ENCODE measurements around the gene FAM98A.

Gene FAM98A

GRCh38 chr2:33634261-33634910 lies 35.3 kb upstream of the FAM98A start:
- no peaks in the 10 kb centered on the region for H3K4me1 ChIP-seq (ENCODE audit: control insufficient read depth in 2 of 2, insufficient read depth in 1 of 2, low read depth in 1 of 2, low read length in 2 of 2)
- H3K9me3 ChIP-seq (replicated peaks in 1 of 2; ENCODE audit: control insufficient read depth in 2 of 2, insufficient read depth in 1 of 2, low read depth in 1 of 2, low read length in 2 of 2) = no peaks in the 10 kb centered on the region
- H3K14ac ChIP-seq (ENCODE audit: low read length) = no peak overlapping the region
- H2AFZ ChIP-seq (ENCODE audit: low read length) = no peak overlapping the region
- no peak overlapping the region for H3K9ac ChIP-seq (ENCODE audit: low read depth, low read length, poor library complexity)
- no peak overlapping the region for H4K91ac ChIP-seq (ENCODE audit: low read depth, low read length, poor library complexity)
- no peak overlapping the region for H3K4me3 ChIP-seq (ENCODE audit: low read length in 2 of 2)
- no peak overlapping the region for H4K8ac ChIP-seq (ENCODE audit: low read depth, low read length)
- H2BK5ac ChIP-seq (ENCODE audit: low read length) = no peak overlapping the region
- H3K18ac ChIP-seq (ENCODE audit: low read length) = no peak overlapping the region
- H3K4ac ChIP-seq (ENCODE audit: low read length) = no peak overlapping the region
- no peaks in the 10 kb centered on the region for H3K36me3 ChIP-seq (replicated peaks in 1 of 2; ENCODE audit: control insufficient read depth in 2 of 2, insufficient read depth in 2 of 2, low read length in 2 of 2)
- no peak overlapping the region for H3K27ac ChIP-seq (replicated peaks; ENCODE audit: low read length)
- DNase-seq (ENCODE audit: low spot score) = no peak
- WGBS, 2 donors (ENCODE audit: extremely low coverage in 2 of 2, insufficient read length in 2 of 2, insufficient replicate concordance in 1 of 2) = no CpG with 5 or more reads among the region's 4 CpGs
- no peak overlapping the region for H2BK120ac ChIP-seq (ENCODE audit: low read depth, low read length)
- no peak overlapping the region for H2BK12ac ChIP-seq (ENCODE audit: low read length)
- H3K79me1 ChIP-seq (ENCODE audit: low read depth, low read length) = no peaks in the 10 kb centered on the region
- H3K23ac ChIP-seq (ENCODE audit: low read depth, low read length, poor library complexity) = no peak overlapping the region
- no peak overlapping the region for H2BK15ac ChIP-seq (ENCODE audit: low read length)
- H3K27me3 ChIP-seq (ENCODE audit: control insufficient read depth in 3 of 3, insufficient read depth in 3 of 3, low read depth in 1 of 3, low read length in 3 of 3) = no peaks in the 10 kb centered on the region
- H3K4me2 ChIP-seq (ENCODE audit: insufficient read depth, low read length, poor library complexity, severe bottlenecking) = no peak overlapping the region
- no peak overlapping the region for H2AK5ac ChIP-seq (ENCODE audit: low read depth, low read length)

GRCh38 chr2:33633315-33633714 lies 34.2 kb upstream of the FAM98A start:
- H3K4ac ChIP-seq (ENCODE audit: low read length) = no peak overlapping the region
- no peak overlapping the region for H2BK12ac ChIP-seq (ENCODE audit: low read length)
- no peak overlapping the region for H3K27ac ChIP-seq (replicated peaks; ENCODE audit: low read length)
- H4K8ac ChIP-seq (ENCODE audit: low read depth, low read length) = no peak overlapping the region
- H3K36me3 ChIP-seq (replicated peaks in 1 of 2; ENCODE audit: control insufficient read depth in 2 of 2, insufficient read depth in 2 of 2, low read length in 2 of 2) = no peaks in the 10 kb centered on the region
- H3K4me2 ChIP-seq (ENCODE audit: insufficient read depth, low read length, poor library complexity, severe bottlenecking) = no peak overlapping the region
- no peaks in the 10 kb centered on the region for H3K79me1 ChIP-seq (ENCODE audit: low read depth, low read length)
- H3K4me3 ChIP-seq (ENCODE audit: low read length in 2 of 2) = no peak overlapping the region
- DNase-seq (ENCODE audit: low spot score) = no peak
- no peak overlapping the region for H2BK120ac ChIP-seq (ENCODE audit: low read depth, low read length)
- H3K4me1 ChIP-seq (ENCODE audit: control insufficient read depth in 2 of 2, insufficient read depth in 1 of 2, low read depth in 1 of 2, low read length in 2 of 2) = no peaks in the 10 kb centered on the region
- WGBS, 2 donors (ENCODE audit: extremely low coverage in 2 of 2, insufficient read length in 2 of 2, insufficient replicate concordance in 1 of 2) = no CpG with 5 or more reads among the region's 2 CpGs
- H2BK5ac ChIP-seq (ENCODE audit: low read length) = no peak overlapping the region
- no peak overlapping the region for H3K14ac ChIP-seq (ENCODE audit: low read length)
- H3K27me3 ChIP-seq (ENCODE audit: control insufficient read depth in 3 of 3, insufficient read depth in 3 of 3, low read depth in 1 of 3, low read length in 3 of 3) = no peaks in the 10 kb centered on the region
- H4K91ac ChIP-seq (ENCODE audit: low read depth, low read length, poor library complexity) = no peak overlapping the region
- no peak overlapping the region for H2BK15ac ChIP-seq (ENCODE audit: low read length)
- H3K18ac ChIP-seq (ENCODE audit: low read length) = no peak overlapping the region
- H3K9ac ChIP-seq (ENCODE audit: low read depth, low read length, poor library complexity) = no peak overlapping the region
- no peak overlapping the region for H2AFZ ChIP-seq (ENCODE audit: low read length)
- no peaks in the 10 kb centered on the region for H3K9me3 ChIP-seq (replicated peaks in 1 of 2; ENCODE audit: control insufficient read depth in 2 of 2, insufficient read depth in 1 of 2, low read depth in 1 of 2, low read length in 2 of 2)
- no peak overlapping the region for H3K23ac ChIP-seq (ENCODE audit: low read depth, low read length, poor library complexity)
- H2AK5ac ChIP-seq (ENCODE audit: low read depth, low read length) = no peak overlapping the region

DNA sequence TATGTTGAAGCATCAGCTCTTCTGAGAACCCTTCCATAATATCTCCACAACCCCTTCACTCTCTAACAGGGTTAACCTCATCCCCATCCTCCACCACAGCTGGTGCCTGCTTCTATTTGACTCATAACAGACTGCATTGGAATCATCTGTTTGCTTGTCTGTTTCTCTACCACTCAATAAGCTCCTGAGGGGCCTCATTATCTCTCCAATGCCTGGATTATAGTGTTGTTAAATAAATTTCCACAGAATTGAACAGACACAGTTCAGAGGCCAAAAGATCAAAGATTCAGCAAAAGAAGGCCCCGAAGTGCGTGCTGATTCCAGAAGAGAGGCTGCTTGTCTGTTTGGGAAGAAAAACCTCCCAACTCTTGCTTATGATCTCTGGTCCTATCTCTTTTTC lies 33.7 kb upstream of the FAM98A start:
- WGBS, 2 donors (ENCODE audit: extremely low coverage in 2 of 2, insufficient read length in 2 of 2, insufficient replicate concordance in 1 of 2) = no CpG with 5 or more reads among the region's 2 CpGs
- no peaks in the 10 kb centered on the region for H3K9me3 ChIP-seq (replicated peaks in 1 of 2; ENCODE audit: control insufficient read depth in 2 of 2, insufficient read depth in 1 of 2, low read depth in 1 of 2, low read length in 2 of 2)
- H3K4me2 ChIP-seq (ENCODE audit: insufficient read depth, low read length, poor library complexity, severe bottlenecking) = no peak overlapping the region
- no peak overlapping the region for H3K27ac ChIP-seq (replicated peaks; ENCODE audit: low read length)
- no peaks in the 10 kb centered on the region for H3K36me3 ChIP-seq (replicated peaks in 1 of 2; ENCODE audit: control insufficient read depth in 2 of 2, insufficient read depth in 2 of 2, low read length in 2 of 2)
- H2BK5ac ChIP-seq (ENCODE audit: low read length) = no peak overlapping the region
- no peak overlapping the region for H2AK5ac ChIP-seq (ENCODE audit: low read depth, low read length)
- no peak overlapping the region for H3K18ac ChIP-seq (ENCODE audit: low read length)
- H3K14ac ChIP-seq (ENCODE audit: low read length) = no peak overlapping the region
- no peak overlapping the region for H2BK12ac ChIP-seq (ENCODE audit: low read length)
- H3K23ac ChIP-seq (ENCODE audit: low read depth, low read length, poor library complexity) = no peak overlapping the region
- no peaks in the 10 kb centered on the region for H3K79me1 ChIP-seq (ENCODE audit: low read depth, low read length)
- DNase-seq (ENCODE audit: low spot score) = no peak
- H2AFZ ChIP-seq (ENCODE audit: low read length) = no peak overlapping the region
- H4K8ac ChIP-seq (ENCODE audit: low read depth, low read length) = no peak overlapping the region
- H2BK15ac ChIP-seq (ENCODE audit: low read length) = no peak overlapping the region
- H3K4ac ChIP-seq (ENCODE audit: low read length) = no peak overlapping the region
- H3K4me1 ChIP-seq (ENCODE audit: control insufficient read depth in 2 of 2, insufficient read depth in 1 of 2, low read depth in 1 of 2, low read length in 2 of 2) = no peaks in the 10 kb centered on the region
- no peak overlapping the region for H2BK120ac ChIP-seq (ENCODE audit: low read depth, low read length)
- H3K9ac ChIP-seq (ENCODE audit: low read depth, low read length, poor library complexity) = no peak overlapping the region
- no peaks in the 10 kb centered on the region for H3K27me3 ChIP-seq (ENCODE audit: control insufficient read depth in 3 of 3, insufficient read depth in 3 of 3, low read depth in 1 of 3, low read length in 3 of 3)
- no peak overlapping the region for H4K91ac ChIP-seq (ENCODE audit: low read depth, low read length, poor library complexity)
- no peak overlapping the region for H3K4me3 ChIP-seq (ENCODE audit: low read length in 2 of 2)

GRCh38 chr2:33628031-33628827 lies 29.1 kb upstream of the FAM98A start:
- Histone ChIP-seq H3K36me3 (replicated peaks in 1 of 2; ENCODE audit: control insufficient read depth in 2 of 2, insufficient read depth in 2 of 2, low read length in 2 of 2) (no peaks in the 10 kb centered on the region), H3K4ac (ENCODE audit: low read length) (no peak overlapping the region), H3K79me1 (ENCODE audit: low read depth, low read length) (no peaks in the 10 kb centered on the region), H2BK5ac (ENCODE audit: low read length) (no peak overlapping the region), H2AK5ac (ENCODE audit: low read depth, low read length) (no peak overlapping the region), H3K9ac (ENCODE audit: low read depth, low read length, poor library complexity) (no peak overlapping the region), H4K8ac (ENCODE audit: low read depth, low read length) (no peak overlapping the region), H4K91ac (ENCODE audit: low read depth, low read length, poor library complexity) (no peak overlapping the region), H3K9me3 (replicated peaks in 1 of 2; ENCODE audit: control insufficient read depth in 2 of 2, insufficient read depth in 1 of 2, low read depth in 1 of 2, low read length in 2 of 2) (no peaks in the 10 kb centered on the region), H2AFZ (ENCODE audit: low read length) (no peak overlapping the region), H3K18ac (ENCODE audit: low read length) (no peak overlapping the region), H3K23ac (ENCODE audit: low read depth, low read length, poor library complexity) (no peak overlapping the region), H3K27ac (replicated peaks; ENCODE audit: low read length) (no peak overlapping the region), H2BK12ac (ENCODE audit: low read length) (no peak overlapping the region), H3K4me3 (ENCODE audit: low read length in 2 of 2) (no peak overlapping the region), H3K27me3 (ENCODE audit: control insufficient read depth in 3 of 3, insufficient read depth in 3 of 3, low read depth in 1 of 3, low read length in 3 of 3) (no peaks in the 10 kb centered on the region), H2BK15ac (ENCODE audit: low read length) (no peak overlapping the region), H2BK120ac (ENCODE audit: low read depth, low read length) (no peak overlapping the region), H3K14ac (ENCODE audit: low read length) (no peak overlapping the region), H3K4me2 (ENCODE audit: insufficient read depth, low read length, poor library complexity, severe bottlenecking) (no peak overlapping the region), H3K4me1 (ENCODE audit: control insufficient read depth in 2 of 2, insufficient read depth in 1 of 2, low read depth in 1 of 2, low read length in 2 of 2) (no peaks in the 10 kb centered on the region)
- no CpG with 5 or more reads among the region's 6 CpGs for WGBS, 2 donors (ENCODE audit: extremely low coverage in 2 of 2, insufficient read length in 2 of 2, insufficient replicate concordance in 1 of 2)
- DNase-seq (ENCODE audit: low spot score) = no peak
